ENCODE results near the gene CELSR3. TPM values are rescaled to one million over a fixed set of nuclear protein-coding genes. Genes with fewer than 3 reads are reported as not detected.
A peak's percentile ranks its signal among the peaks of the same experiment; 100 is the strongest.

CELSR3 gene
- total RNA-seq, 1 experiment from 2014 or later, result 7.7 TPM

DNA sequence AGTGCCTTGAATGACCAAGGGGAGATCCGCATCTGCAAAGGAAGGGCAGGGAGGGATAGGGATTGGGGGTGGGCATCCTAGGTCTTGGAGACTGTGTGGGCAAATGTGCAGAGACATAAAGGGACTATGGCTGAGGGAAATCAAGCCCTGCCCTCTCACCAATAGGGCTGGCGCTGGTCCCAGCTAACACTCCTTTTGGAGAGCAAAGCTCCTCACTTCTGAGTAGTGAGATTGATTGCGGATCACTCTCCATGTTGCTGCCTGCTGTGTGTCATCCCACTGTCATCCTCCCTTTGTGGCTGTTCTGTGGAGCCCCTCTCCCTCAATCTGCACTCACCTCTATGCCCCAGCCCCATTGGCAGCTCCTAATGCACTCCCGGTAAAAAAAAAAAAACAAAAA, 2.2 kb upstream of the CELSR3 start:
- Histone ChIP-seq H3K9me3 (ENCODE audit: control insufficient read depth, insufficient read depth, low read depth, low read length) (no peaks in the 10 kb centered on the region), H3K4me1 (ENCODE audit: control insufficient read depth, insufficient read depth, low read length) (no peaks in the 10 kb centered on the region), H3K27ac (ENCODE audit: low read length) (no peak overlapping the region), H3K36me3 (ENCODE audit: control insufficient read depth, insufficient read depth, low read length) (no peaks in the 10 kb centered on the region), H3K4me3 (ENCODE audit: low read depth in 2 of 2, low read length in 2 of 2) (no peak overlapping the region), H3K27me3 (ENCODE audit: control insufficient read depth, insufficient read depth, low read length) (no peaks in the 10 kb centered on the region)
- BruUV-seq (replicated peaks), result no TSS peak
- in situ Hi-C loops (cut with HindIII; ENCODE audit: low pct_unique_long_range_greater_than_20kb, low sequenced_read_pairs), result no loop called here
- ATAC-seq, result no peak
- ChIA-PET CTCF (no interaction called here), POLR2A (interaction anchor here (0.8 kb wide), 1 partner anchor 229 kb away, joined by 11 read pairs; no protein-coding TSS in a partner anchor)
- TF ChIP-seq SIN3A (IDR thresholded peaks at IDR 0.05; ENCODE audit: borderline replicate concordance, insufficient read depth, low read depth, low read length) (no peak), POLR2AphosphoS5 (IDR thresholded peaks at IDR 0.05; ENCODE audit: low read depth, low read length) (no peak), TCF7L2 (IDR thresholded peaks at IDR 0.05; ENCODE audit: low read depth, low read length) (no peak)
- TF ChIP-seq, protein P1, sequence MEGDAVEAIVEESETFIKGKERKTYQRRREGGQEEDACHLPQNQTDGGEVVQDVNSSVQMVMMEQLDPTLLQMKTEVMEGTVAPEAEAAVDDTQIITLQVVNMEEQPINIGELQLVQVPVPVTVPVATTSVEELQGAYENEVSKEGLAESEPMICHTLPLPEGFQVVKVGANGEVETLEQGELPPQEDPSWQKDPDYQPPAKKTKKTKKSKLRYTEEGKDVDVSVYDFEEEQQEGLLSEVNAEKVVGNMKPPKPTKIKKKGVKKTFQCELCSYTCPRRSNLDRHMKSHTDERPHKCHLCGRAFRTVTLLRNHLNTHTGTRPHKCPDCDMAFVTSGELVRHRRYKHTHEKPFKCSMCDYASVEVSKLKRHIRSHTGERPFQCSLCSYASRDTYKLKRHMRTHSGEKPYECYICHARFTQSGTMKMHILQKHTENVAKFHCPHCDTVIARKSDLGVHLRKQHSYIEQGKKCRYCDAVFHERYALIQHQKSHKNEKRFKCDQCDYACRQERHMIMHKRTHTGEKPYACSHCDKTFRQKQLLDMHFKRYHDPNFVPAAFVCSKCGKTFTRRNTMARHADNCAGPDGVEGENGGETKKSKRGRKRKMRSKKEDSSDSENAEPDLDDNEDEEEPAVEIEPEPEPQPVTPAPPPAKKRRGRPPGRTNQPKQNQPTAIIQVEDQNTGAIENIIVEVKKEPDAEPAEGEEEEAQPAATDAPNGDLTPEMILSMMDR (IDR thresholded peaks at IDR 0.05), result no peak
- TF ChIP-seq, protein P2, sequence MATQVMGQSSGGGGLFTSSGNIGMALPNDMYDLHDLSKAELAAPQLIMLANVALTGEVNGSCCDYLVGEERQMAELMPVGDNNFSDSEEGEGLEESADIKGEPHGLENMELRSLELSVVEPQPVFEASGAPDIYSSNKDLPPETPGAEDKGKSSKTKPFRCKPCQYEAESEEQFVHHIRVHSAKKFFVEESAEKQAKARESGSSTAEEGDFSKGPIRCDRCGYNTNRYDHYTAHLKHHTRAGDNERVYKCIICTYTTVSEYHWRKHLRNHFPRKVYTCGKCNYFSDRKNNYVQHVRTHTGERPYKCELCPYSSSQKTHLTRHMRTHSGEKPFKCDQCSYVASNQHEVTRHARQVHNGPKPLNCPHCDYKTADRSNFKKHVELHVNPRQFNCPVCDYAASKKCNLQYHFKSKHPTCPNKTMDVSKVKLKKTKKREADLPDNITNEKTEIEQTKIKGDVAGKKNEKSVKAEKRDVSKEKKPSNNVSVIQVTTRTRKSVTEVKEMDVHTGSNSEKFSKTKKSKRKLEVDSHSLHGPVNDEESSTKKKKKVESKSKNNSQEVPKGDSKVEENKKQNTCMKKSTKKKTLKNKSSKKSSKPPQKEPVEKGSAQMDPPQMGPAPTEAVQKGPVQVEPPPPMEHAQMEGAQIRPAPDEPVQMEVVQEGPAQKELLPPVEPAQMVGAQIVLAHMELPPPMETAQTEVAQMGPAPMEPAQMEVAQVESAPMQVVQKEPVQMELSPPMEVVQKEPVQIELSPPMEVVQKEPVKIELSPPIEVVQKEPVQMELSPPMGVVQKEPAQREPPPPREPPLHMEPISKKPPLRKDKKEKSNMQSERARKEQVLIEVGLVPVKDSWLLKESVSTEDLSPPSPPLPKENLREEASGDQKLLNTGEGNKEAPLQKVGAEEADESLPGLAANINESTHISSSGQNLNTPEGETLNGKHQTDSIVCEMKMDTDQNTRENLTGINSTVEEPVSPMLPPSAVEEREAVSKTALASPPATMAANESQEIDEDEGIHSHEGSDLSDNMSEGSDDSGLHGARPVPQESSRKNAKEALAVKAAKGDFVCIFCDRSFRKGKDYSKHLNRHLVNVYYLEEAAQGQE (IDR thresholded peaks at IDR 0.05; ENCODE audit: insufficient read depth in 1 of 2, low read depth in 2 of 2, low read length in 1 of 2), result no peak
- DNase-seq (ENCODE audit: low read depth, low spot score), result no peak
- intact Hi-C loops (cut with micrococcal nuclease; ENCODE audit: unreplicated experiment), result no loop called here

DNA sequence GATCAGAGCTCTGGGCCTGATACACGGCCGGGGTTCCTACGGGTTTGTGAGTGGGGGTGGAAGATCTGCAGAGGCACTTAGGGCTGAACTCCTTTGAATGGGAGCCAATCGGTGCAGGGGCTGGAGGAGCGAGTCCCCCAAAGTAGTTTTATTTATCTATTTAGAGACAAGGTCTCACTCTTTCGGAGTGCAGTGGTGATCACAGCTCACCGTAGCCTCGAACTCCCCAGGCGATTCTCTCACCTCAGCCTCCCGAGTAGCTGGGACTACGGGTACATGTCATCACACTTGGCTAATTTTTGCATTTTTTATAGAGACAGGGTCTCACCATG, 1.6 kb upstream of the CELSR3 start:
- Histone ChIP-seq H3K4me1 (ENCODE audit: control insufficient read depth, insufficient read depth, low read length) (no peaks in the 10 kb centered on the region), H3K36me3 (ENCODE audit: control insufficient read depth, insufficient read depth, low read length) (no peaks in the 10 kb centered on the region), H3K4me3 (ENCODE audit: low read depth in 2 of 2, low read length in 2 of 2) (peak overlapping the region; percentile 52 to 61; a peak in 3 of 4 replicates), H3K27me3 (ENCODE audit: control insufficient read depth, insufficient read depth, low read length) (no peaks in the 10 kb centered on the region), H3K9me3 (ENCODE audit: control insufficient read depth, insufficient read depth, low read depth, low read length) (no peaks in the 10 kb centered on the region), H3K27ac (ENCODE audit: low read length) (peak overlapping the region; percentile 88)
- ChIA-PET CTCF (no interaction called here), POLR2A (no interaction called here)
- TSS peak; percentile 80 for BruUV-seq (replicated peaks)
- DNase-seq (ENCODE audit: low read depth, low spot score) (no peak), ATAC-seq (no peak)
- intact Hi-C loops (cut with micrococcal nuclease; ENCODE audit: unreplicated experiment) (no loop called here), in situ Hi-C loops (cut with HindIII; ENCODE audit: low pct_unique_long_range_greater_than_20kb, low sequenced_read_pairs) (no loop called here)
- no peak for TF ChIP-seq TCF7L2 (IDR thresholded peaks at IDR 0.05; ENCODE audit: low read depth, low read length)
- TF ChIP-seq, protein P2 (IDR thresholded peaks at IDR 0.05; ENCODE audit: insufficient read depth in 1 of 2, low read depth in 2 of 2, low read length in 1 of 2), result no peak
- no peak for TF ChIP-seq SIN3A (IDR thresholded peaks at IDR 0.05; ENCODE audit: borderline replicate concordance, insufficient read depth, low read depth, low read length)
